Osteocyte (in vitro differentiated cells): ENCODE results near the gene OR9Q2. TPM values are rescaled to one million over a fixed set of nuclear protein-coding genes. Genes with fewer than 3 reads are reported as not detected.
"Not testable (repeated sequence)": the region's sequence is repeated elsewhere in the genome, so short reads cannot be mapped to it uniquely, and the experiment has no call there.

Experiments
- DNase-seq: peaks from one replicate; pipeline ENCODE4 v3.0.0; 2021; ENCODE audit warnings: mixed read lengths; ENCODE audit not compliant: unreplicated experiment; ENCODE audit errors: extremely low spot score
- H3K27ac Mint-ChIP-seq: one replicate; pipeline ENCODE4 v1.8.0; 2021; ENCODE audit warnings: mild to moderate bottlenecking, mixed read lengths; ENCODE audit not compliant: unreplicated experiment
- H3K27me3 Mint-ChIP-seq: one replicate; pipeline ENCODE4 v1.8.0; 2021; ENCODE audit warnings: mixed read lengths; ENCODE audit not compliant: unreplicated experiment
- H3K36me3 Mint-ChIP-seq: one replicate; pipeline ENCODE4 v1.8.0; 2021; ENCODE audit warnings: mixed read lengths; ENCODE audit not compliant: unreplicated experiment
- H3K4me1 Mint-ChIP-seq: one replicate; pipeline ENCODE4 v1.8.0; 2021; ENCODE audit warnings: mixed read lengths; ENCODE audit not compliant: unreplicated experiment
- H3K4me3 Mint-ChIP-seq: one replicate; pipeline ENCODE4 v1.8.0; 2021; ENCODE audit warnings: mild to moderate bottlenecking, moderate library complexity, mixed read lengths; ENCODE audit not compliant: unreplicated experiment
- H3K9me3 Mint-ChIP-seq: one replicate; pipeline ENCODE4 v1.8.0; 2021; ENCODE audit warnings: mixed read lengths; ENCODE audit not compliant: unreplicated experiment
- total RNA-seq: library from RNA; stranded (reverse); gene quantifications from 2 replicates; pipeline ENCODE4 v1.2.1, GENCODE V29; 2021
- TF ChIP-seq, protein P1 (sequence below): fragments of 200-600 bp; sonication (generic); IDR thresholded peaks from 2 replicates; pipeline ENCODE4 v1.5.0; 2021; ENCODE audit warnings: antibody characterized with exemption, mild to moderate bottlenecking, moderate library complexity

Gene OR9Q2
- total RNA-seq, 1 donor from 2014 or later: not detected

- TF ChIP-seq, protein P1, sequence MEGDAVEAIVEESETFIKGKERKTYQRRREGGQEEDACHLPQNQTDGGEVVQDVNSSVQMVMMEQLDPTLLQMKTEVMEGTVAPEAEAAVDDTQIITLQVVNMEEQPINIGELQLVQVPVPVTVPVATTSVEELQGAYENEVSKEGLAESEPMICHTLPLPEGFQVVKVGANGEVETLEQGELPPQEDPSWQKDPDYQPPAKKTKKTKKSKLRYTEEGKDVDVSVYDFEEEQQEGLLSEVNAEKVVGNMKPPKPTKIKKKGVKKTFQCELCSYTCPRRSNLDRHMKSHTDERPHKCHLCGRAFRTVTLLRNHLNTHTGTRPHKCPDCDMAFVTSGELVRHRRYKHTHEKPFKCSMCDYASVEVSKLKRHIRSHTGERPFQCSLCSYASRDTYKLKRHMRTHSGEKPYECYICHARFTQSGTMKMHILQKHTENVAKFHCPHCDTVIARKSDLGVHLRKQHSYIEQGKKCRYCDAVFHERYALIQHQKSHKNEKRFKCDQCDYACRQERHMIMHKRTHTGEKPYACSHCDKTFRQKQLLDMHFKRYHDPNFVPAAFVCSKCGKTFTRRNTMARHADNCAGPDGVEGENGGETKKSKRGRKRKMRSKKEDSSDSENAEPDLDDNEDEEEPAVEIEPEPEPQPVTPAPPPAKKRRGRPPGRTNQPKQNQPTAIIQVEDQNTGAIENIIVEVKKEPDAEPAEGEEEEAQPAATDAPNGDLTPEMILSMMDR: no peak
- Mint-ChIP-seq H3K36me3 (no peaks in the 10 kb centered on the region), H3K9me3 (peaks cover 1% of the 10 kb centered on the region), H3K4me1 (no peaks in the 10 kb centered on the region), H3K4me3 (no peak overlapping the region), H3K27me3 (no peaks in the 10 kb centered on the region), H3K27ac (no peak overlapping the region)
- DNase-seq: no peak
Observed at GRCh38 chr11:58192229-58192628, 3.4 kb downstream of the OR9Q2 start.

- TF ChIP-seq, protein P1: no peak
- Mint-ChIP-seq H3K4me1 (no peaks in the 10 kb centered on the region), H3K36me3 (no peaks in the 10 kb centered on the region), H3K27ac (no peak overlapping the region), H3K4me3 (no peak overlapping the region), H3K9me3 (peaks cover 13% of the 10 kb centered on the region), H3K27me3 (no peaks in the 10 kb centered on the region)
- DNase-seq: no peak
Observed at GRCh38 chr11:58193391-58193790, 4.5 kb downstream of the OR9Q2 start.

GRCh38 chr11:58195939-58196338 is 7.1 kb downstream of the OR9Q2 start:
- Mint-ChIP-seq H3K4me1 (no peaks in the 10 kb centered on the region), H3K4me3 (no peak overlapping the region), H3K27me3 (no peaks in the 10 kb centered on the region), H3K9me3 (peaks cover 13% of the 10 kb centered on the region), H3K27ac (no peak overlapping the region), H3K36me3 (no peaks in the 10 kb centered on the region)
- TF ChIP-seq, protein P1: no peak
- no peak for DNase-seq

DNA sequence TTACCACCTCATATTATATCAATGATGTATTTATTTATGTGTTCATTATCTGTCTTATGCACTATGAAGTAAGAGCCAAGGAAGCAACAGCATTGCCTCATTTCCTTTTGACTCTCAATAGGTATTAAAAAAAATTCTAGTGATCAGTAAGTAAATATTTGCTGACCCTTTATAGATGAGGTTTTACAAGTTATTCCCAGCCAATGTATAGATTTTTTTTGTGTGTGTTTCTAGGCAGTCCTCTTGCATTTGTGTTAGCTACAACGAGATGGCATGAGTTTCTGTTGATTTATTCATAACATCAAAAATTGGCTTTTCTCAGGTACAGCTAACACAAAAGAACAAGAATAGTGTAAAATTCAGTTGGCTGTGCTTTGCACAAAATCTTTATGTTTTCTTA is 10.4 kb downstream of the OR9Q2 start:
- TF ChIP-seq, protein P1: no peak
- Mint-ChIP-seq H3K27me3 (no peaks in the 10 kb centered on the region), H3K9me3 (peaks cover 13% of the 10 kb centered on the region), H3K27ac (no peak overlapping the region), H3K4me3 (no peak overlapping the region), H3K36me3 (no peaks in the 10 kb centered on the region), H3K4me1 (no peaks in the 10 kb centered on the region)
- DNase-seq: no peak

DNA sequence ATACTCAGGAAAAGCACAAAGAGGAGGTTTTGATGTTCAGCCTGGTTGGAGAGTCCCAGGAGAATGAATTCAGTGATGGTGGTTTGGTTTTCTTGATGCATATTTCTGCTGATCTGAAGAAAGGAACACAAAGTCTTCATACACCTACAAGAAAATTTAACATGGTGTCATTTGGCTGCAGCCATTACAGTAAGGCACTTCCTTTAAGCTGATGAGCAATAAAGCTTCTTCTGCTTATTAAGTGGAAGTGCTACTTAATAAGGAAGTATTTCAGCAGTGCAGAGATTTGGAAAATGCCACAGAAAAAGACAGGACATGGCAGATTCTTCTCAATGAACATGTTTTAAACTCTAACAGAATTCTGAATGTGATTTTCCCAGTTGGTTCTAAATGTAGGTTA is 15.2 kb downstream of the OR9Q2 start, which contains the start of gene OR1S2:
Gene OR1S2, minus strand, starts transcription at position 101 of the 400 bp plus-strand sequence. Its CDS starts 0 bp downstream, at position 101.
- Mint-ChIP-seq H3K27ac (no peak within 1 kb of the TSS), H3K36me3 (no peaks in the 10 kb centered on the region), H3K4me3 (no peak within 1 kb of the TSS), H3K27me3 (no peaks in the 10 kb centered on the region), H3K4me1 (no peaks in the 10 kb centered on the region), H3K9me3 (no peaks in the 10 kb centered on the region)
- TF ChIP-seq, protein P1: no peak
- no peak for DNase-seq

- DNase-seq, H3K4me1 Mint-ChIP-seq, H3K9me3 Mint-ChIP-seq, H3K4me3 Mint-ChIP-seq, H3K36me3 Mint-ChIP-seq, H3K27me3 Mint-ChIP-seq, H3K27ac Mint-ChIP-seq: not testable (repeated sequence)
Observed at GRCh38 chr11:58212420-58212819, 23.6 kb downstream of the OR9Q2 start, which contains the start of gene OR1S1. Gene OR1S1, plus strand, starts transcription at chr11:58212720.
